ENCODE measurements around the gene HDAC6. TPM values are rescaled to one million over a fixed set of nuclear protein-coding genes. Genes with fewer than 3 reads are reported as not detected.
A peak's percentile ranks its signal among the peaks of the same experiment; 100 is the strongest.

HDAC6 gene
- polyA plus RNA-seq, 1 donor from 2014 or later: 161 TPM

GRCh38 chrX:48761674-48762471 lies 40.0 kb upstream of the HDAC6 start, which contains the start of gene GLOD5:
GLOD5 (plus strand) TSS chrX:48761747; CDS start chrX:48761791, 44 bp downstream.
- Histone ChIP-seq H3K9me3 (ENCODE audit: low read length) (no peaks in the 10 kb centered on the region), H3K36me3 (ENCODE audit: insufficient read depth, low read length) (no peaks in the 10 kb centered on the region), H4K20me1 (ENCODE audit: insufficient read depth) (no peaks in the 10 kb centered on the region), H3K79me2 (replicated peaks; ENCODE audit: insufficient read depth, low read length) (no peaks in the 10 kb centered on the region), H3K4me3 (ENCODE audit: low read length) (no peak within 1 kb of the TSS), H2AFZ (ENCODE audit: low read depth, low read length) (no peak within 1 kb of the TSS), H3K27ac (ENCODE audit: low read length) (no peak within 1 kb of the TSS), H3K4me2 (ENCODE audit: low read length) (no peak within 1 kb of the TSS), H3K27me3 (ENCODE audit: insufficient read depth, low read depth, low read length) (no peaks in the 10 kb centered on the region), H3K9me2 (ENCODE audit: insufficient read depth, low read length) (no peaks in the 10 kb centered on the region), H3F3A (ENCODE audit: insufficient read depth, low read length, poor library complexity, severe bottlenecking) (no peaks in the 10 kb centered on the region), H3K9ac (ENCODE audit: low read length) (no peak within 1 kb of the TSS)
- TF ChIP-seq RAD21 (conservative IDR thresholded peaks at IDR 0.05) (peak; percentile 52), TAF1 (IDR thresholded peaks at IDR 0.05; ENCODE audit: low read depth) (no peak), REST (IDR thresholded peaks at IDR 0.05; ENCODE audit: borderline replicate concordance) (no peak), SMC3 (conservative IDR thresholded peaks at IDR 0.05; ENCODE audit: poor library complexity) (peak; percentile 40), EZH2 (IDR thresholded peaks at IDR 0.05; ENCODE audit: borderline replicate concordance, insufficient read depth, low read length, poor library complexity, severe bottlenecking) (no peak), POLR2AphosphoS5 (IDR thresholded peaks at IDR 0.05) (no peak), EP300 (conservative IDR thresholded peaks at IDR 0.05; ENCODE audit: poor library complexity, severe bottlenecking) (no peak), MXI1 (conservative IDR thresholded peaks at IDR 0.05; ENCODE audit: poor library complexity, severe bottlenecking) (no peak)
- TF ChIP-seq, protein P1, sequence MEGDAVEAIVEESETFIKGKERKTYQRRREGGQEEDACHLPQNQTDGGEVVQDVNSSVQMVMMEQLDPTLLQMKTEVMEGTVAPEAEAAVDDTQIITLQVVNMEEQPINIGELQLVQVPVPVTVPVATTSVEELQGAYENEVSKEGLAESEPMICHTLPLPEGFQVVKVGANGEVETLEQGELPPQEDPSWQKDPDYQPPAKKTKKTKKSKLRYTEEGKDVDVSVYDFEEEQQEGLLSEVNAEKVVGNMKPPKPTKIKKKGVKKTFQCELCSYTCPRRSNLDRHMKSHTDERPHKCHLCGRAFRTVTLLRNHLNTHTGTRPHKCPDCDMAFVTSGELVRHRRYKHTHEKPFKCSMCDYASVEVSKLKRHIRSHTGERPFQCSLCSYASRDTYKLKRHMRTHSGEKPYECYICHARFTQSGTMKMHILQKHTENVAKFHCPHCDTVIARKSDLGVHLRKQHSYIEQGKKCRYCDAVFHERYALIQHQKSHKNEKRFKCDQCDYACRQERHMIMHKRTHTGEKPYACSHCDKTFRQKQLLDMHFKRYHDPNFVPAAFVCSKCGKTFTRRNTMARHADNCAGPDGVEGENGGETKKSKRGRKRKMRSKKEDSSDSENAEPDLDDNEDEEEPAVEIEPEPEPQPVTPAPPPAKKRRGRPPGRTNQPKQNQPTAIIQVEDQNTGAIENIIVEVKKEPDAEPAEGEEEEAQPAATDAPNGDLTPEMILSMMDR (IDR thresholded peaks at IDR 0.05; ENCODE audit: poor library complexity, severe bottlenecking): peak; percentile 36

DNA sequence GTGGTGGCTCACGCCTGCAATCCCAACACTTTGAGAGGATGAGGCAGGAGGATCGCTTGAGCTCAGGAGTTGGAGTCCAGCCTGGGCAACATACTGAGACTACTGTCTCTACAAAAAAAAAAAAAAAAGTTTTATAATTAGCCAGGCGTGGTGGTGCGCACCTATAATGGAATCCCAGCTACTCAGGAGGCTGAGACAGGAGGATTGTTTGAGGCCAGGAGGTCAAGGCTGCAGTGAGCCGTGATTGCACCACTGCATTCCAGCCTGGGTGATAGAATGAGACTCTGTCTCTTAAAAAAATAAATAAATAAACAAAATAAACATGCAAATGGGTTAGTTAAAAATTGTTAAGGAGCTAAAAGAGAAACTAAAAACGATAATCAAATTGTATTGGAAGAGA lies 32.6 kb upstream of the HDAC6 start:
- Histone ChIP-seq H2AFZ (ENCODE audit: low read depth, low read length) (no peak overlapping the region), H3F3A (ENCODE audit: insufficient read depth, low read length, poor library complexity, severe bottlenecking) (no peaks in the 10 kb centered on the region), H3K4me2 (ENCODE audit: low read length) (no peak overlapping the region), H3K27me3 (ENCODE audit: insufficient read depth, low read depth, low read length) (no peaks in the 10 kb centered on the region), H3K4me3 (ENCODE audit: low read length) (no peak overlapping the region), H3K27ac (ENCODE audit: low read length) (no peak overlapping the region), H3K9me3 (ENCODE audit: low read length) (no peaks in the 10 kb centered on the region), H3K9me2 (ENCODE audit: insufficient read depth, low read length) (no peaks in the 10 kb centered on the region), H4K20me1 (ENCODE audit: insufficient read depth) (no peaks in the 10 kb centered on the region), H3K9ac (ENCODE audit: low read length) (no peak overlapping the region), H3K79me2 (replicated peaks; ENCODE audit: insufficient read depth, low read length) (no peaks in the 10 kb centered on the region), H3K36me3 (ENCODE audit: insufficient read depth, low read length) (no peaks in the 10 kb centered on the region)
- TF ChIP-seq EP300 (conservative IDR thresholded peaks at IDR 0.05; ENCODE audit: poor library complexity, severe bottlenecking) (no peak), MXI1 (conservative IDR thresholded peaks at IDR 0.05; ENCODE audit: poor library complexity, severe bottlenecking) (no peak), REST (IDR thresholded peaks at IDR 0.05; ENCODE audit: borderline replicate concordance) (no peak), SMC3 (conservative IDR thresholded peaks at IDR 0.05; ENCODE audit: poor library complexity) (no peak), POLR2AphosphoS5 (IDR thresholded peaks at IDR 0.05) (no peak), TAF1 (IDR thresholded peaks at IDR 0.05; ENCODE audit: low read depth) (no peak), RAD21 (conservative IDR thresholded peaks at IDR 0.05) (no peak), EZH2 (IDR thresholded peaks at IDR 0.05; ENCODE audit: borderline replicate concordance, insufficient read depth, low read length, poor library complexity, severe bottlenecking) (no peak)
- TF ChIP-seq, protein P1 (IDR thresholded peaks at IDR 0.05; ENCODE audit: poor library complexity, severe bottlenecking): no peak

Measured in neural cell (in vitro differentiated cells).